HepG2 (cell line): ENCODE results near the gene FETUB. TPM values are rescaled to one million over a fixed set of nuclear protein-coding genes. Genes with fewer than 3 reads are reported as not detected.

ENCODE experiments used
- ATAC-seq: fragments of 200-7000 bp; cut with Tn5 transposase; 3 replicates; pipeline ENCODE4 v1.9.1; 2020; ENCODE audit warnings: mild to moderate bottlenecking, moderate library complexity
- BruUV-seq: library from RNA; stranded (reverse); fragments of 400-500 nt; replicated peaks from 2 replicates; lab custom pipeline; 2021; lab: Mats Ljungman, UMichigan
- CTCF ChIA-PET: fragments of 300-600 bp; formaldehyde crosslinking; extraction: SDS; loops from one replicate; lab custom pipeline; 2021; ENCODE audit warnings: low total read pairs, inconsistent platforms, low intra/inter-chr PET ratio; lab: Yijun Ruan, JAX
- POLR2A ChIA-PET: fragments of 350-600 bp; sonication (Branson Sonifier 250); formaldehyde crosslinking; loops from one replicate; lab custom pipeline; 2020; ENCODE audit warnings: antibody characterized with exemption, inconsistent platforms; lab: Yijun Ruan, JAX
- DNase-seq: peaks from one replicate; pipeline ENCODE4 v3.0.0-alpha.2; 2015; ENCODE audit warnings: low spot score
- FAIRE-seq: peaks from 3 replicates; lab custom pipeline; 2011; peaks lifted over from hg19 to GRCh38; lab: Jason Lieb, UNC
- H2AFZ ChIP-seq: one replicate; pipeline ENCODE4 v1.6.1; 2011; ENCODE audit warnings: low read length, inconsistent platforms
- H3K27ac ChIP-seq: fragments of 300-600 bp; 3 replicates; pipeline ENCODE4 v1.8.0; 2011; ENCODE audit warnings: mixed run types, mild to moderate bottlenecking, mixed read lengths, low read length, inconsistent platforms; ENCODE audit not compliant: insufficient read depth; ENCODE audit errors: extremely low read length
- H3K27me3 ChIP-seq, 2 experiments: fragments of 200-600 bp in 1 of 2; 2 replicates in 1 of 2; 3 replicates in 1 of 2; pipeline versions ENCODE4 v1.6.0 to v1.8.0; 2011; ENCODE audit warnings: low read length in 2 of 2, mild to moderate bottlenecking in 2 of 2, moderate library complexity in 2 of 2, inconsistent platforms in 1 of 2; ENCODE audit not compliant: insufficient read depth in 2 of 2, control insufficient read depth in 1 of 2
- H3K36me3 ChIP-seq, 2 experiments: fragments of 200-600 bp in 1 of 2; replicated peaks in 1 of 2; 2 replicates in 1 of 2; 3 replicates in 1 of 2; pipeline versions ENCODE4 v1.5.1 to v1.8.0; 2011; ENCODE audit warnings: low read length in 2 of 2, inconsistent platforms in 1 of 2; ENCODE audit not compliant: insufficient read depth in 2 of 2, control insufficient read depth in 1 of 2
- H3K4me1 ChIP-seq: 2 replicates; pipeline ENCODE4 v1.5.1; 2012; ENCODE audit warnings: low read length, inconsistent platforms; ENCODE audit not compliant: insufficient read depth
- H3K4me2 ChIP-seq: 2 replicates; pipeline ENCODE4 v1.6.0; 2011; ENCODE audit warnings: low read depth, low read length, inconsistent platforms
- H3K4me3 ChIP-seq, 3 experiments: fragments of 200-600 bp in 1 of 3; sonication (generic), shearing (Covaris generic) in 1 of 3; replicated peaks in 1 of 3; 2 replicates each; pipeline ENCODE4 v1.5.1; 2011 to 2016; ENCODE audit warnings: low read length in 3 of 3, inconsistent platforms in 2 of 3, low read depth in 2 of 3, mild to moderate bottlenecking in 2 of 3, control low read depth in 1 of 3, mixed read lengths in 1 of 3; ENCODE audit not compliant: insufficient read depth in 1 of 3
- H3K79me2 ChIP-seq: one replicate; pipeline ENCODE4 v1.6.1; 2011; ENCODE audit warnings: low read length, inconsistent platforms; ENCODE audit not compliant: insufficient read depth
- H3K9ac ChIP-seq: 2 replicates; pipeline ENCODE4 v1.6.0; 2011; ENCODE audit warnings: mild to moderate bottlenecking, low read depth, low read length, inconsistent platforms; ENCODE audit not compliant: insufficient read depth
- H3K9me3 ChIP-seq: 2 replicates; pipeline ENCODE4 v1.5.1; 2012; ENCODE audit warnings: mild to moderate bottlenecking, low read length
- H4K20me1 ChIP-seq: 2 replicates; pipeline ENCODE4 v1.6.0; 2011; ENCODE audit warnings: inconsistent platforms, mild to moderate bottlenecking, low read length, moderate library complexity; ENCODE audit not compliant: insufficient read depth
- CREB1 ChIP-seq, 2 experiments: fragments of 450-650 bp in 1 of 2; IDR thresholded peaks; 2 replicates each; pipeline ENCODE4 v1.6.1; 2016 to 2017; ENCODE audit warnings: control low read depth in 1 of 2, mild to moderate bottlenecking in 1 of 2, missing compliant biosample characterization in 1 of 2, missing genetic modification characterization in 1 of 2
- DNMT3B ChIP-seq: conservative IDR thresholded peaks from 2 replicates; pipeline ENCODE4 v1.6.1; 2016; ENCODE audit warnings: missing biosample characterization, control low read depth
- ELF3 ChIP-seq: IDR thresholded peaks from 2 replicates; pipeline ENCODE4 v1.6.1; 2016; ENCODE audit warnings: missing genetic modification reagents, missing compliant biosample characterization
- EP300 ChIP-seq, 3 experiments: sonication (generic) in 1 of 3; formaldehyde crosslinking in 1 of 3; IDR thresholded peaks; 2 replicates each; pipeline versions ENCODE4 v1.5.1 to v1.6.1; 2011 to 2020; ENCODE audit warnings: low read depth in 2 of 3, low read length in 2 of 3, borderline replicate concordance in 1 of 3, improper control_type of control experiment in 1 of 3, mild to moderate bottlenecking in 1 of 3, missing genetic modification reagents in 1 of 3, moderate library complexity in 1 of 3
- MAFF ChIP-seq: IDR thresholded peaks from 2 replicates; pipeline ENCODE4 v1.6.1; 2011; ENCODE audit warnings: low read depth, low read length, improper control_type of control experiment
- MAFK ChIP-seq, 2 experiments: IDR thresholded peaks in 1 of 2; conservative IDR thresholded peaks in 1 of 2; 2 replicates each; pipeline ENCODE4 v1.6.1; 2011; ENCODE audit warnings: improper control_type of control experiment in 2 of 2, low read length in 2 of 2
- POLR2AphosphoS5 ChIP-seq: IDR thresholded peaks from 2 replicates; pipeline ENCODE4 v1.6.1; 2012; ENCODE audit warnings: low read depth, low read length
- SPEN ChIP-seq: sonication (generic); formaldehyde crosslinking; IDR thresholded peaks from 2 replicates; pipeline ENCODE4 v1.5.1; 2020; ENCODE audit warnings: low read depth, mild to moderate bottlenecking, missing genetic modification reagents
- ZNF354B ChIP-seq: sonication (generic); formaldehyde crosslinking; IDR thresholded peaks from 2 replicates; pipeline ENCODE4 v1.8.0; 2022; ENCODE audit warnings: mild to moderate bottlenecking, missing genetic modification reagents
- ZNF672 ChIP-seq: sonication (generic); formaldehyde crosslinking; IDR thresholded peaks from 2 replicates; pipeline ENCODE4 v1.8.1; 2022; ENCODE audit warnings: missing genetic modification reagents
- WGBS: methylation state at CpG from one replicate; pipeline ENCODE4 v1.1.6; 2017; ENCODE audit warnings: low lambda C conversion rate; 5-methylcytosine and 5-hydroxymethylcytosine counted together
- in situ Hi-C: cut with HindIII; loops from 2 replicates; pipeline ENCODE4 v1.10.0; 2017; ENCODE audit warnings: low pct_unique_long_range_greater_than_20kb; ENCODE audit not compliant: extremely low pct_ligation_motif_present
- intact Hi-C: fragments of 100-400 bp; cut with micrococcal nuclease; formaldehyde crosslinking; loops from one replicate; pipeline ENCODE4 v1.10.0; 2022; ENCODE audit not compliant: unreplicated experiment
- polyA plus RNA-seq, 8 experiments: library from polyadenylated mRNA; depleted of rRNA in 3 of 8; stranded (reverse) in 7 of 8; unstranded in 1 of 8; fragments of >200 nt; fragmentation: Illumina TruSeq in 4 of 8; extraction: Trizol in 4 of 8; gene quantifications; 2 replicates each; pipeline versions ENCODE4 v1.2.1 to v1.2.3, GENCODE V29; 2011 to 2016; ENCODE audit warnings: low read depth in 4 of 8, missing spikeins in 1 of 8, mixed read lengths in 1 of 8; ENCODE audit not compliant: insufficient read depth in 1 of 8
- total RNA-seq, 5 experiments: library from RNA; depleted of rRNA; stranded (reverse); fragments of >200 nt; fragmentation: Illumina TruSeq; extraction: Trizol; gene quantifications; 2 replicates each; pipeline ENCODE4 v1.2.3, GENCODE V29; 2016; ENCODE audit warnings: low read depth in 1 of 5
- TF ChIP-seq, protein P1 (sequence below): sonication (generic); formaldehyde crosslinking; conservative IDR thresholded peaks from 2 replicates; pipeline ENCODE4 v1.4.0; 2020; ENCODE audit warnings: missing genetic modification reagents
- TF ChIP-seq, protein P2 (sequence below): sonication (generic); formaldehyde crosslinking; IDR thresholded peaks from 2 replicates; pipeline ENCODE4 v1.4.0; 2020; ENCODE audit warnings: missing genetic modification reagents
- TF ChIP-seq, protein P3 (sequence below): sonication (generic); formaldehyde crosslinking; IDR thresholded peaks from 2 replicates; pipeline ENCODE4 v1.5.0; 2020; ENCODE audit warnings: missing genetic modification reagents

Gene FETUB
- total and polyA plus RNA-seq, 2 of the 13 experiments (the other 11 are each of a cell fraction or from before 2014, with no cell fraction given) = 2.1 to 4.4 TPM

DNA sequence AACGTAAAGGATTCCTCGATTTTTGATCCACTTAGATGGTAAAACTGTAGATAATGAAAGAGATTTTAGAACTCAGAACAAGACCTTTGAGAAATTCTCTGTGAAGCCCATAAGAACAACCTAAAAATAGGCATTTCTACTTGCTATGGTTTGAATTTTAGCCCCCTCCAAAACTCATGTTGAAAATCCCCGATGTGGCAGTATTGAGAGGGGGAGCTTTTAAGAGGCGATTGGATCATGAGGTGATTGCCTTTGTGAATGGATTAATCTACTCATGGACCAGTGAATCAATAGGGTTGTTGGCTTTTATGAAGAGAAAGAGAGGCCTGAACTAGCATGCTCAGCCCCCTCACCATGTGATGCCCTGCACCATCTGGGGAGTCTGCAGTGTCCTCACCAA is 47.5 kb upstream of the FETUB start:
- H3K27ac ChIP-seq = peak overlapping the region; percentile 78
- DNase-seq (no peak), ATAC-seq (no peak), FAIRE-seq (no peak)
- H3K27me3 ChIP-seq = no peaks in the 10 kb centered on the region
- H2AFZ ChIP-seq = no peak overlapping the region
- no peak for TF ChIP-seq ZNF672
- TF ChIP-seq MAFF = peak; percentile 57; the same call in 1 of the 2 replicates
- peak; percentile 65 to 76; a peak in 3 of 4 replicates for TF ChIP-seq MAFK (conservative IDR thresholded peaks at IDR 0.05 in 1 of 2, IDR thresholded peaks at IDR 0.05 in 1 of 2; ENCODE audit: low read length in 2 of 2)
- no peaks in the 10 kb centered on the region for H4K20me1 ChIP-seq
- BruUV-seq = no TSS peak
- in situ Hi-C loops (no loop called here), intact Hi-C loops (no loop called here)
- no peaks in the 10 kb centered on the region for H3K79me2 ChIP-seq
- CTCF ChIA-PET = no interaction called here
- POLR2A ChIA-PET = interaction anchor here (2.4 to 24.0 kb wide), 2 partner anchors 18 to 26 kb away, joined by 17 to 854 read pairs; partner anchors contain the start of genes AHSG and TBCCD1
- H3K36me3 ChIP-seq = no peaks in the 10 kb centered on the region
- no peak overlapping the region for H3K4me3 ChIP-seq
- WGBS = 96% methylated on average over 4 of the region's 4 CpGs
- peaks cover 91% of the 10 kb centered on the region for H3K4me1 ChIP-seq
- no peak overlapping the region for H3K9ac ChIP-seq
- H3K9me3 ChIP-seq = no peaks in the 10 kb centered on the region
- H3K4me2 ChIP-seq = no peak overlapping the region

DNA sequence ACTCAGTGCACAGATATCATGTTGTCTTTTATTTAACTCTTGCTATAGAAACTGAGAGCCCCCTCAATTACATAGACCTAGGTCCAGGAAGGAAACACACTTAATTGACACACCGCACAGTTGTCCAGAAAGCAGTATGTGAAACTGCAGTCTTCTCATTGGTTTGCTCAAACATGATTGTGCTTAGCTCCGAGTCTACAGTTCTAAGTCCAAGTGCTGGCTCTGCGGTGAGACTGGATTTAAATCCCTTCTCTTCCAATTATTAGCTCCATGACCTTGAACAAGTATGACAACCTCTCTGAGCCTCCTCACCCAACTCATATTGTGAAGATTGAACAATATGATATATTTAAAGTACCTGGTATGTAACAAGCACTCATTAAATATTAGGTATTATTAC is 46.3 kb upstream of the FETUB start:
- BruUV-seq = no TSS peak
- peak; percentile 43; the same call in 1 of the 2 replicates for TF ChIP-seq POLR2AphosphoS5
- peak; percentile 50; the same call in 1 of the 2 replicates for TF ChIP-seq DNMT3B (CRISPR knock-in tag)
- TF ChIP-seq, protein P1, sequence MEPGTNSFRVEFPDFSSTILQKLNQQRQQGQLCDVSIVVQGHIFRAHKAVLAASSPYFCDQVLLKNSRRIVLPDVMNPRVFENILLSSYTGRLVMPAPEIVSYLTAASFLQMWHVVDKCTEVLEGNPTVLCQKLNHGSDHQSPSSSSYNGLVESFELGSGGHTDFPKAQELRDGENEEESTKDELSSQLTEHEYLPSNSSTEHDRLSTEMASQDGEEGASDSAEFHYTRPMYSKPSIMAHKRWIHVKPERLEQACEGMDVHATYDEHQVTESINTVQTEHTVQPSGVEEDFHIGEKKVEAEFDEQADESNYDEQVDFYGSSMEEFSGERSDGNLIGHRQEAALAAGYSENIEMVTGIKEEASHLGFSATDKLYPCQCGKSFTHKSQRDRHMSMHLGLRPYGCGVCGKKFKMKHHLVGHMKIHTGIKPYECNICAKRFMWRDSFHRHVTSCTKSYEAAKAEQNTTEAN = peak; percentile 99
- peak in 1 of 2 experiments; percentile 59; a peak in 2 of 4 replicates for TF ChIP-seq EP300 (IDR thresholded peaks at IDR 0.05; ENCODE audit: low read depth in 2 of 2, low read length in 2 of 2)
- no peak for TF ChIP-seq EP300 (CRISPR knock-in tag; IDR thresholded peaks at IDR 0.05; ENCODE audit: borderline replicate concordance)
- TF ChIP-seq CREB1 (IDR thresholded peaks at IDR 0.05) = no peak
- TF ChIP-seq CREB1 (CRISPR knock-in tag; IDR thresholded peaks at IDR 0.05) = peak; percentile 44
- no peak for TF ChIP-seq SPEN (CRISPR knock-in tag)
- peak; percentile 44 for TF ChIP-seq ELF3 (CRISPR knock-in tag)
- TF ChIP-seq, protein P2, sequence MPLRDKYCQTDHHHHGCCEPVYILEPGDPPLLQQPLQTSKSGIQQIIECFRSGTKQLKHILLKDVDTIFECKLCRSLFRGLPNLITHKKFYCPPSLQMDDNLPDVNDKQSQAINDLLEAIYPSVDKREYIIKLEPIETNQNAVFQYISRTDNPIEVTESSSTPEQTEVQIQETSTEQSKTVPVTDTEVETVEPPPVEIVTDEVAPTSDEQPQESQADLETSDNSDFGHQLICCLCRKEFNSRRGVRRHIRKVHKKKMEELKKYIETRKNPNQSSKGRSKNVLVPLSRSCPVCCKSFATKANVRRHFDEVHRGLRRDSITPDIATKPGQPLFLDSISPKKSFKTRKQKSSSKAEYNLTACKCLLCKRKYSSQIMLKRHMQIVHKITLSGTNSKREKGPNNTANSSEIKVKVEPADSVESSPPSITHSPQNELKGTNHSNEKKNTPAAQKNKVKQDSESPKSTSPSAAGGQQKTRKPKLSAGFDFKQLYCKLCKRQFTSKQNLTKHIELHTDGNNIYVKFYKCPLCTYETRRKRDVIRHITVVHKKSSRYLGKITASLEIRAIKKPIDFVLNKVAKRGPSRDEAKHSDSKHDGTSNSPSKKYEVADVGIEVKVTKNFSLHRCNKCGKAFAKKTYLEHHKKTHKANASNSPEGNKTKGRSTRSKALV (CRISPR knock-in tag) = no peak
- TF ChIP-seq, protein P3, sequence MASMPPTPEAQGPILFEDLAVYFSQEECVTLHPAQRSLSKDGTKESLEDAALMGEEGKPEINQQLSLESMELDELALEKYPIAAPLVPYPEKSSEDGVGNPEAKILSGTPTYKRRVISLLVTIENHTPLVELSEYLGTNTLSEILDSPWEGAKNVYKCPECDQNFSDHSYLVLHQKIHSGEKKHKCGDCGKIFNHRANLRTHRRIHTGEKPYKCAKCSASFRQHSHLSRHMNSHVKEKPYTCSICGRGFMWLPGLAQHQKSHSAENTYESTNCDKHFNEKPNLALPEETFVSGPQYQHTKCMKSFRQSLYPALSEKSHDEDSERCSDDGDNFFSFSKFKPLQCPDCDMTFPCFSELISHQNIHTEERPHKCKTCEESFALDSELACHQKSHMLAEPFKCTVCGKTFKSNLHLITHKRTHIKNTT (CRISPR knock-in tag) = no peak
- no peak for TF ChIP-seq ZNF354B

More for the DNA sequence above, 46.3 kb upstream of the FETUB start:
- DNase-seq = peak; percentile 81
- peak overlapping the region in 2 of 3 experiments; percentile 50 to 61; a peak in 4 of 6 replicates for H3K4me3 ChIP-seq
- H3K36me3 ChIP-seq = no peaks in the 10 kb centered on the region
- CTCF ChIA-PET = no interaction called here
- intact Hi-C loops (no loop called here), in situ Hi-C loops (no loop called here)
- POLR2A ChIA-PET = interaction anchor here (1.2 to 24.0 kb wide), 6 partner anchors 9 to 447 kb away, joined by 6 to 854 read pairs (median 12); partner anchors contain the start of genes AHSG, DNAJB11, EIF4A2 and TBCCD1
- H3K4me1 ChIP-seq = peaks cover 96% of the 10 kb centered on the region
- H3K4me2 ChIP-seq = peak overlapping the region; percentile 87
- peak; percentile 63 for ATAC-seq
- WGBS = 0% methylated on average over 3 of the region's 3 CpGs
- peak; percentile 95 for FAIRE-seq
- H3K79me2 ChIP-seq = no peaks in the 10 kb centered on the region
- no peaks in the 10 kb centered on the region for H4K20me1 ChIP-seq
- H3K27me3 ChIP-seq = no peaks in the 10 kb centered on the region
- H2AFZ ChIP-seq = no peak overlapping the region
- peak overlapping the region; percentile 78 for H3K27ac ChIP-seq
- no peaks in the 10 kb centered on the region for H3K9me3 ChIP-seq
- peak overlapping the region; percentile 66 for H3K9ac ChIP-seq
